GM21717 (cell line): ENCODE measurements around the gene ACP7.
"Not testable (repeated sequence)": the region's sequence is repeated elsewhere in the genome, so short reads cannot be mapped to it uniquely, and the experiment has no call there.

Experiments
- ATAC-seq: cut with Tn5 transposase; IDR thresholded peaks from one replicate; pipeline ENCODE4 v1.9.1; 2021; ENCODE audit warnings: mild to moderate bottlenecking, moderate library complexity; ENCODE audit not compliant: unreplicated experiment

The ACP7 gene

GRCh38 chr19:39129116-39129515, 44.9 kb downstream of the ACP7 start:
- ATAC-seq: no peak

GRCh38 chr19:39130337-39131254, 46.4 kb downstream of the ACP7 start:
- ATAC-seq: no peak

- no peak for ATAC-seq
These were observed 47.1 kb downstream of the ACP7 start for GRCh38 chr19:39131255-39131755.

- no peak for ATAC-seq
These were observed 48.3 kb downstream of the ACP7 start for GRCh38 chr19:39132344-39132969.

GRCh38 chr19:39133431-39134270, 49.5 kb downstream of the ACP7 start:
- ATAC-seq: no peak

GRCh38 chr19:39135701-39136100, 51.5 kb downstream of the ACP7 start:
- no peak for ATAC-seq

GRCh38 chr19:39136225-39136940, 52.2 kb downstream of the ACP7 start:
- no peak for ATAC-seq

- ATAC-seq: no peak
These were observed 53.0 kb downstream of the ACP7 start for GRCh38 chr19:39137131-39137530.

GRCh38 chr19:39138221-39139211, 54.3 kb downstream of the ACP7 start:
- ATAC-seq: no peak

- ATAC-seq: no peak
These were observed 55.2 kb downstream of the ACP7 start for GRCh38 chr19:39139305-39139874.

- ATAC-seq: no peak
These were observed 55.8 kb downstream of the ACP7 start for GRCh38 chr19:39139971-39140453.

GRCh38 chr19:39140594-39140993, 56.4 kb downstream of the ACP7 start:
- ATAC-seq: no peak

- ATAC-seq: no peak
These were observed 57.8 kb downstream of the ACP7 start for GRCh38 chr19:39141929-39142328.

GRCh38 chr19:39142630-39143029, 58.5 kb downstream of the ACP7 start:
- ATAC-seq: no peak

GRCh38 chr19:39143757-39144289, 59.7 kb downstream of the ACP7 start:
- not testable (repeated sequence) for ATAC-seq

- no peak for ATAC-seq
These were observed 60.3 kb downstream of the ACP7 start for GRCh38 chr19:39144290-39145071.

GRCh38 chr19:39145180-39145953, 61.2 kb downstream of the ACP7 start:
- ATAC-seq: no peak
